GM12872 (cell line): Measurements from ENCODE around the gene CDC42BPA.

Experiments
- TF ChIP-seq, protein P1 (sequence below): IDR thresholded peaks from 3 replicates; pipeline ENCODE4 v1.5.1; 2011; ENCODE audit warnings: low read depth, mild to moderate bottlenecking, low read length, moderate library complexity; ENCODE audit not compliant: insufficient read depth

Gene CDC42BPA

GRCh38 chr1:227059076-227059475 is 259.2 kb downstream of the CDC42BPA start:
- TF ChIP-seq, protein P1, sequence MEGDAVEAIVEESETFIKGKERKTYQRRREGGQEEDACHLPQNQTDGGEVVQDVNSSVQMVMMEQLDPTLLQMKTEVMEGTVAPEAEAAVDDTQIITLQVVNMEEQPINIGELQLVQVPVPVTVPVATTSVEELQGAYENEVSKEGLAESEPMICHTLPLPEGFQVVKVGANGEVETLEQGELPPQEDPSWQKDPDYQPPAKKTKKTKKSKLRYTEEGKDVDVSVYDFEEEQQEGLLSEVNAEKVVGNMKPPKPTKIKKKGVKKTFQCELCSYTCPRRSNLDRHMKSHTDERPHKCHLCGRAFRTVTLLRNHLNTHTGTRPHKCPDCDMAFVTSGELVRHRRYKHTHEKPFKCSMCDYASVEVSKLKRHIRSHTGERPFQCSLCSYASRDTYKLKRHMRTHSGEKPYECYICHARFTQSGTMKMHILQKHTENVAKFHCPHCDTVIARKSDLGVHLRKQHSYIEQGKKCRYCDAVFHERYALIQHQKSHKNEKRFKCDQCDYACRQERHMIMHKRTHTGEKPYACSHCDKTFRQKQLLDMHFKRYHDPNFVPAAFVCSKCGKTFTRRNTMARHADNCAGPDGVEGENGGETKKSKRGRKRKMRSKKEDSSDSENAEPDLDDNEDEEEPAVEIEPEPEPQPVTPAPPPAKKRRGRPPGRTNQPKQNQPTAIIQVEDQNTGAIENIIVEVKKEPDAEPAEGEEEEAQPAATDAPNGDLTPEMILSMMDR: no peak

DNA sequence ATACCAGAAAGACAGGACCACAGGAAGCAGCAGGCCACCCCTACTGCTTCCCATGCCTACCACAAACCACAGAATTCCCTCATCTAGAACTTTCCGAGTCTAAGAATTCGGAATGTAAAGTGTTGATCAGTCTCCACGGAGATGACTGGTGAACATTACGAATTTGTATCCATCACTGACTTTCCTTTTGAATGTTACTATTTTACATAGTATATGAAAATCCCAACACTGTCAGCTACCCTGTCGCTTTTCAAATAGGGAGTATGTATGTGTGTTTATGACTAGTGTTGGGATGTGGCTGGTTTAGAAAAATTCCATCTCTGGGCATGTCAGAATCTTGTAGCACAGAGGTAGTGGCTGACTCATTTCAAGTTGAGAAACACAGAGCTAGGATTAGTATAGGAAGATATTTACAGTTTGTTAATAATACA is 260.0 kb downstream of the CDC42BPA start:
- TF ChIP-seq, protein P1: no peak

DNA sequence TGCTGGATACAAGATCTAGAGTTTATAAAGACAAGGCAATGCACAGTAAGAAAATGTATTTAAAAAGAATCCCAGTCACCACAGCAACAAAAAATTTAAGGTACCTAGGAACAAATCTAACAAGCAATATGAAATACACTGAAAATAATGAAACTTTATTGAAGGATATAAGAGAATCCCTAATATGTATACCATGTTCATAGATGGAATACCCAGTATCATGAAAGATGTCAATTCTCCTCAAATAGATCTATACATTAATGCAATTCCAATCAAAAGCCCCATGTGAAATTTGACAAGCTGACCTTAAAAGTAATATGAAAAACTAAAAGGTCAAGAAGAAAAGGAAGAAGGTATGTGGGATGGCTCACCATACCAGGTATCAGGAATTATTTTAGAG is 269.0 kb downstream of the CDC42BPA start:
- TF ChIP-seq, protein P1: no peak

DNA sequence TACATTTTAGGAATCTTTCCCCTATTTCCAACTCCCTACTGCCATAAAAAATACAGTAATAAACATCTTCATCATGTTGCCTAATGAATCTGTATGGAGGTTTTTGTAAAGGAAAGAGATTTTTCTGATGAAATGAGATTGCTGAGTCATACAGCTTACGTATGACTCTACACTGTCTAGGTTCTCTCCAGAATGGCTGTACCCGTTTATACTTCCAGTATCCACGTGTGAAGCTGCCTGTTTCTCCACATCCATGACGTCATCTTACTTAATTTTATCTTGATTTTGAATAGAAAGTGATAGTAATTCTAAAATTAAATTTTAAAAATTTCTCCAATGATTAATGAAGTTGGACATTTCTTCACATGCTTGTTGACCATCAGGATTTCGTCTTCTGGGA is 274.5 kb downstream of the CDC42BPA start:
- TF ChIP-seq, protein P1: no peak

DNA sequence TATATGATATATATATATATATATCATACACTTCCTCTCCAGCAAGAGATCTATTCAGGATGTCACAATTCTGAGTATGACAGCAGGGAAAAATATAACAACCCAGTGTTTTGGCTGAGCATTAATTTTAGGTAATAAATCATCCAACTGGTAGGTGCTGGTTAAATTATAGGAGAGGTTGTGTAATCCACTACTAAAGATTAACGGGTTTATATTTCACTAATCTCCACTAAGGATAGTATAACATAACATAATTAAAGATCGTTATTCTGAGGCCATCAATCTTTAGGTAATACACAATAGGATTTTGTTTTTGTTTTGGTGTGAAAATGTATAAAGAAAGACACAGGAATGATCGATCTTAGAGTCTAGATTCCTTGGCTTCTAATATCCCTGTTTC is 276.0 kb downstream of the CDC42BPA start:
- TF ChIP-seq, protein P1: no peak

DNA sequence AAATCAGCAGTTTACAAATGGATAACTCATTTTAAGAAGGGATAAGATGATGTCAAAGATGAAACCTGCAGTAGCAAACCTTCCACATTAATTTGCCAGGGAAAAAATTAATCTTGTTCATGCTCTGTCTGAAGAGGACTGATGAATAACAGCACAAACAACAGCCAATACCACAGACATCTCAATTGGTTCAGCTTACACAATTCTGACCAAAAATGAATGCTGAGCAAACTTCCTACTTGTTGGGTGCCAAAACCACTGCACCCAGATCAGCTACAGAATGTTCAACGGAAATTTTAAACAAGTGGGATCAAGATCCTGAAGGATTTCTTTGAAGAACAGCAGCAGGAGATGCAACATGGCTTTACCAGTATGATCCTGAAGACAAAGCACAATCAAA is 279.9 kb downstream of the CDC42BPA start:
- TF ChIP-seq, protein P1: no peak

DNA sequence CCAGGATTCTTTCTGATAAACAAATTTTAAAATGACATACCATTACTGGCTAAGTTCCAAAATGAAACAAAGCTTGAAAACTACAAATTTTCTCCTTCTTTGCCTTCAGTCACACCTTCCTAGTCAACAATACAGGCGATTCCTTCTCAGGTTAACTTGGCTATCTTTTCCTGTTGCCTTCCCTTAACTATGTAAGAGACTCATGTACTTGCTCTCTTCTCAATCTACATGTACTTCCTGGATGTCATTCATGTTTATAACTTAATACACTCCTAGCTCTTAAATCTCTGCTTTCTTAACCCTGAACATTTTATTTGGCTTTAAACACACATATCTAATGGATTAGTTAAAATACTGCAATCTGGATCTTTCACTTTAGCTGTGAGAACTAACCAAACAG is 281.2 kb downstream of the CDC42BPA start:
- TF ChIP-seq, protein P1: no peak

DNA sequence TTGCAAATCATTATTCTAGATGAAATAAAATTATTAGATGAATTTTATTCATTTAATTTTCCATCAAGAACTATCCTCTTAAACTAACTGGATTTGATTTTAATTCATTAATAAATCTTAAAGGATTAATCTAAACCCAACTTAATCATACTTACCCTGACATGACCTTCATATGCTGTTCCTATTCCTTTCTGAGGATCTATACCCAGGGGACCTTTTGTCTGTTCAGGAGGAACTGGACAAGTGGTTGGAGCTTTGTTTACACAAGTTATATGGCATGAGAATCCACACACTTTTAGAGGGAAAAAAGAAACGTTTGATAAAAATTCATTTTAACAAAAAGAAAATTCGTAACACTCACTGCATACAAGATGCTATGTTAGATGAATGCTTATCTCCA is 283.0 kb downstream of the CDC42BPA start:
- TF ChIP-seq, protein P1: no peak
